Hematopoietic multipotent progenitor cell treated with erythropoietin and hydrocortisone succinate and interleukin-3 and kit ligand, for 15 days (in vitro differentiated cells): ENCODE measurements around the gene C18orf32.
A peak's percentile ranks its signal among the peaks of the same experiment; 100 is the strongest.
"Not testable (repeated sequence)": the region's sequence is repeated elsewhere in the genome, so short reads cannot be mapped to it uniquely, and the experiment has no call there.

Experiments
- DNase-seq: peaks from one replicate; pipeline ENCODE4 v3.0.0-alpha.2; 2015; ENCODE audit warnings: low spot score

C18orf32 gene

DNA sequence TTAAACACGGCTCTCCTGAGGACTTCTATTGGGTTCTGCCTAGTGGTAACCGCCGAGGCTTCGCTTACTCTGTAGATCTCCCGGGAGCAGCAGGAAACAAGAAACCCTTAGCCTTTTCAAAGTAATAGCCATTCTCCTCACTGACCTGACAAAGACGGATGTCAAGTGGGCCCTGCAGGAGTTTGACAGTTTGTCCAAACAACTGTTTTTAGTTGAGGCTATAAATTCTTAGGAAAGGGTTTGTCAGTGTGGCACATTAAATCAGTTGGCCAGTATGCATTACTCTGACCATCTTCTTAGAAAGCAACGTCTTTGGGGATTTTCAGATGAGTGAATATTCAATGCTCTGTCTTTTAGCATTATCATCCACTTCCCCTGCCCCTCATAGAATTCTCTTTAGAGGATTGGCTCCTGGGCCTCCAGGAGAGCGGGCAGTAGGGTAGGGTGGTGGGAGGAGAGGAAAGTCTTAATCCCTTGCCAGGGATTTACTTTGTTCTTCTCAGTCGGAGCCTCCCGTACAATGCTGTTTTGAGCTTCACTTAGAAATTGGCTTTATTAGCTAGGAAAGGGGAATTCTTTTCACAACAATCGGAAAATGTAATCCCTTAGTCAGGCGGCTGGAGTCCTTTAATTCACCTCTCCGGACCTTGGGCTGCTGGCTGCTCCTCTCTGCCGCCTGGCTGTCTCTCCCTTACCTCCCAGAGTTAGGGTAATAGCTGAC, 13.3 kb upstream of the C18orf32 start:
- no peak for DNase-seq

DNA sequence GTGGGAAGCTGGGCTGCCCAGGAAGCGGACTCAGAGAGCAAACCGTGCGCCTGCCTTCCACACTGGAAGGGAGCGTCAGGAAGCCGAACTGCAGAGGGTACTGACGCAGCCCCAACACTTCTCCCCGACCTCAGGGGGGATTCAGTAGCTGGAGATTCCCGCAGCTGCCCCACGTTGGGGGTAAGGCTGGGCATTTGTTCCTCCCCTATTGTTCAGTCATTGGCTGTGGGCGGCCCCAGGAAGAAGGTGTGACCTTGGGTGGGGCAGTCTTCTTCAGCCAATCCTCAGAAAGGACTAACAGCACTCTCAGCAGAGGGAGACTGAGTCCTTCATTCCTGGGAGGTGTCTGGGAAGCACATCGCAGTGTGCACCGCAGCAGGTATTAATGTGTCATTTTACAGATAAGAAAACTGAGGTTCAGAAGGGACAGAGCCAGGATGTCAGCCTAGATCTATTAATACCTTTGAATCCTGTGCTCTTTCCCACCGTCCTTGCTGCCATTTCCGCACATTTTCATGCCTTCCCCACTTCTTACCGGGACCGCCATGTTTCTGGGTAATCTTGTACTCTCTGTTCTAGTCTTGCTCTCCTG, 12.1 kb upstream of the C18orf32 start:
- no peak for DNase-seq

DNA sequence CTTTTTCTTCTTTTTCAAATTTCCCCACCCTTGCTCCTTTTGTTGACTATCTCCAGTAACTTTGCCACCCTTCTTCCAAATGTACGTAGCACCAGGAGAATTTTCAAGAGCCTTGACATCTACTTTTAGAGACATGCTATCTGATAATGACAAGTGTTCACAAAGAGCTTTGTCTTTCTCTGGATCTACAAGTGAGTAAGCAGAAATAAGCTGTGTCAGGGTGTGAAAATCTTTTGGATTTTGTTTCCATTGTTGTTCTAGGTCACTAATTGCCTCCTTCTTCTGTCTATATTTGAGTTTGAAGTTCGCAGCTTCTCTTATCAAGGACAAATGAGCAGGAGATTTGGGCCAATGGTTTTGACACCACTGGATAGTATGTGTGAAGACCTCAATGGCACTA, 8.4 kb upstream of the C18orf32 start:
- no peak for DNase-seq

DNA sequence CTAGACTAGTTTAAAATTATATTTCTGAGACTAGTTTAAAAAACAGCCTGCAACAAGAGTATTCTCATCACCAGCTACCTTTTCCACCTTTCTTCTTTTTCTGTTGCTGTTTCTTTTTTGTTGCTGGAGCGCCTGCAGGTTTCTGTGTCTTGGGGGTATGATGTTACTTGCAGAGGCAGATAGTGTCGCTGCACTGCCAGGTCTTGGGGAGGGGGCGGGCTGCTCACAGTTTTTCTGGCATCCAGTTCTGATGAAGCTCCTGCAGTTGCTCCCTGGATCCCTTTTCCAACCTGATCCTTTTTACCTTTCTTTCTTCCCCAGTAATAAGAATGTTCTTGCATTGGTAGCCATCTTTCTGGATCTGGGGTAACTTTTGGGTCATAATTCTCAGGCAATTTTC, 8.0 kb upstream of the C18orf32 start:
- DNase-seq = no peak

DNA sequence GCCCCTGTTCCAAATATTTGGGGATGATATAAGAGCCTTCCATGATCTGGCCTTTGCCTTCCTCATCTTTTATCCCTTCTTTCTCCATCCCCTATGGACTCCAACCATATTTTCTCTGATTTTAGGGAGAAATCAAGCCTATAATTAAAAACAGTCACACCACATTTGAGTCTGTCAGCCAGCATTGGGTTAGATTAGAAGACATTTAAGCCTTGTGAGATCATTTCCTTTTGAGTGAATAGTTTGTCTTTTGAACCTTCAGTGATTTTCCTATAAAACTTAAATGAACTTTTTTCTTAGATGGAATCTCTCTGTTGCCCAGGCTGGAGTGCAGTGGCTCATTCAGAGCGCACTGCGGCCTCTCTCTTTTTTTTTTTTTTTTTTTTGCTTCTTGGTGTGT, 7.6 kb upstream of the C18orf32 start:
- no peak for DNase-seq

DNA sequence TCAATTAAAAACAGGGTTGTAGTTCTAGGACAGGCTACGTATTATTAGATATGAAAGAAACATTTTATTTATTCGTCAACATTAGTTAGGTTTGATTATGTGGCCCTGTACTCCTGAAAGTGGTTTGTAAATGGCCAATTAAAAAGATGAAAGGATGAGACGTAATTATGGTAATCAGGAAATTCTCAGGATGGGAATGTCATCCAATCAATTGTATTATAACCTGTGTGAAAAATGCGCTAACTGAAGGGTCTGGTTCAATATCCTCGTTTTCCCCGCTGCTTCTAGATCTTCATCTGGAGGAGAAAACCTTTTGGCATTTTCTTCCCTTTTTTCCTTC, 5.6 kb upstream of the C18orf32 start:
- no peak for DNase-seq

DNA sequence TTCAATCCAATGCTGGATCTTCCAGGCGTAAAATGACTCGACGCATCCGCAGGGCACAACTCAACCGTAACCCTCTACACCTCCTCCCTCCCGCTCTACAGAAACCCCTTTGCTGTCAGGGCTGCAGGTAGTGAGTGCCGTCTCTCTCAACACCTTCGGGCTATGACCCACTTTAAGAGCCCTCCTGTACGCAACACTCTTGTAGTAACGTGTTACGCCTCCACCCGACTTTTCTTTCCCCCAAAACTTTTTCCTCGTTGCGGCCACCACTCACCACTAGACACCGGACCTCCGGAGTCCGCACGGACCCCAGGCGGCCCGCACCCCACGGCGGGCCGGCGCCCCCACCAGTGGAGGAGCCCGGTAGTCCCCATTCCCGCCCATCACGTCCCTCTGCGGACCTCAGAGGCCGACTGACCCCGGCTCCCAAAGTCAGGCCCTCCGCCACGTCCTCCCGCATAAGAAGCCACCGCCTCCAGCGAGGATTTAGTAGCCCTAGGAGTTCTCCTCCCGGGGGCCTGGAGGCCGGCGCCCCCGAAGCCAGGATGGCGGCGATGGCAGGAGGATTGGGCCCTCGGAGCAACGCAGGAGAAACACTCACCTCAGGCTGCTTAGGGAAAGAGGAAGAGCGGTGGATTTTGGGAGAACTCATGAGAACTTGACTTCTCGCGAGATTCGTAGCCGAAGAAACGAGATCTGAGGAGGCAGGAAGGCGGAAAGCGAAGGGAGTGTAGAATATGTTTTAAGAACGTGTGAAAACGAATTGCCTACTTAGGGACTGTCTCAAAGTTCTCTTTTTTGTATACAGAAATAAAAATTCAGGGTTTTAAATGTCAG, 5.0 kb upstream of the C18orf32 start, which contains the start of gene RPL17:
Gene RPL17 (minus strand): TSS at position 609 of the 837 bp plus-strand sequence.
- DNase-seq = peak; percentile 97

DNA sequence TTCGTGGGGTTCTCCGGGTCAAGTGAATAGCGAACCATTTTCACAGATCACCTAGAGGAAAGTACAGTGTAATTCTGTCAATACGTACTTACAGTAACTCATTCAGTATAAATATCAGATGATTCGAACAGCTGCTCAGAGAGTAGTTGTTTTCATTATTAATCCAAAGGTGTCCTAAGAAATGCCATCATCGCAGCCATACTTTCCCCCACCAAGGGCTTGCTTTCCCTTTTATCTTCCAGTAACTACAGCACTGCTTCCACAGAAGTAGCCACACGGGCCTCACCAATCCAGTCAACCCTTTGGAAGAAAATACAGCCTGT, 4.5 kb upstream of the C18orf32 start:
- DNase-seq = no peak

DNA sequence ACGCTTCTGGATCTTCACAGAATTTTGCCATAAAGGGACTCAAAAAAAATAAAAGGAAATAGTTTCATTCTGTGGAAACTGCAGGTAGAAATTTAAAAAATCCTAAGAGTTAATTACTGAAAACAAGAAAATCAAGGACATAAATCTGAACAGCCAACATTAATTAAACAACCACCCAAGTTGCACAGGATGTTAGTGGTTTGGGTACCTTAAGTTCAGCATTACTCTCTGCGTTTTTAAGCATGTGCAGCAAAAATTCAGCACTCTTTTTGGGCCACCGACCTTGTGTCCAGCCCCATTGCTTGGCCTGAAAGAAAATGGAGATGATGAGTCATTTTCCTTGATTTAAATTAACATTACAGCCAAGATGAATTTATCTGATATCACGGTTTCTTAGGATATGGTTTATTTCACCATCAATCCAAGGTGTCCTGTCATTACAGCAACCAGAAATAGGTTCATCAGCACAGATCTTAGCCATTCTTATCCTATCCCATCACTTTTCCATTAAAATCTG, 3.3 kb upstream of the C18orf32 start:
- DNase-seq = no peak

DNA sequence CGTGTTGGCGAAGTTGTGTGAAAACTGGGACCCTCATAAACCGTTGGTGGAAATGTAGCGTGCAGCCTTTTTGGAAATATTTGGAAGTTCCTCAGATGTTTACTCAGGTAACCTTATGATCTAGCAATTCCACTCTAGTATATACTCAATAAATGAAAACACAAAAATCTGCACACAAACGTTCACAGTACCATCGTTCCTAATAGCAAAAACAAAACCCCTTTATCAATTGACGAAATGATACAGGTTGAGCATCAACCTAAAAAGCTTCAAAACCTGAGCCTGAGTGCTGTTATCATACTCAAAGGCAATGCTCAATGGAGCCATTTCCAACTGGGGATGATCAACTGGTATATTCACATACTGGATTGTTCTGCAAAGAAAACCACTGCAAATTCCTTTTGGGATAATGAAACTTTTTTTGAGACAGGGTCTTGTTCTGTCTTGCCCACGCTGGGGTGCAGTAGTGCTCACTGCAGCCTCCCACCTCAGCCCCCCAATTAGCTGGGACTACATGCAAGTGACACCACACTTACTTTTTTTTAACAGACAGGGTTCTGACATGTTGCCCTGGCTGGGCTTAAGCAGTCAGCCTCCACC, 777 bp upstream of the C18orf32 start:
- DNase-seq = no peak

DNA sequence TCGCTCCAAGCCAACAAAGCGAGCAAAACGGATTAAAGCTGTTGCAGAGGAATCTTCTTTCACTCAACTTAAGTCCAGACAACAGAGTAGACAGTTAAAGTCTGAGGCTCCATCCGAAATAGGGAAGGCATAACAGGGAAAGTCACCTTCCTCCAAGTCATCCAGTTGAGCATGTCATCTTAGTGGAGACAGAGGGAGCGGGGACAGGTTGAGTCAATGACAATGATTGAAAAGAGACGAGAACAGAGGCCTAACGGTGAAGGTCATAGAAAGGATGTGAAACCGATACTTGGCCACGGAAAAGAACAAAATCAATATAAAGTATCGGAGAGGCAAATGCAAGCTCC, 455 bp downstream of the C18orf32 start:
- DNase-seq = no peak

DNA sequence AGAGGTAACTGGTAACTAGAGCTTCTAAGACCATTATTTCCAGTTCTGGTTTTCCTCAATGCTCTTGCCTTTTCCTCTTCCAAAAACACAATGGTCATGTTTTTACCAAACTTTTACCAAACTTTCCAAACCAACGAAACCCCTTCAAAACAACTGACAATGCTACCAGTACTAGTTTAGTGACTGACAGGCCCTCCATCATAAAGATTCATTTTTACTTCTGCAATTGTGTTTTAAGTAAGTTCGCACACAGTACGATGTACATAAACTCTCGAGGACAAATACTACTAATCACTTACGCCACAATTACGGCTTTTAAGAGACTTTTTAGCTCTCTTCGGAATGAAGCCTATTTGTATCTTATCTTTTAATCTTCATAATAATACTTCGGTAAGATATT, 900 bp downstream of the C18orf32 start:
- no peak for DNase-seq

DNA sequence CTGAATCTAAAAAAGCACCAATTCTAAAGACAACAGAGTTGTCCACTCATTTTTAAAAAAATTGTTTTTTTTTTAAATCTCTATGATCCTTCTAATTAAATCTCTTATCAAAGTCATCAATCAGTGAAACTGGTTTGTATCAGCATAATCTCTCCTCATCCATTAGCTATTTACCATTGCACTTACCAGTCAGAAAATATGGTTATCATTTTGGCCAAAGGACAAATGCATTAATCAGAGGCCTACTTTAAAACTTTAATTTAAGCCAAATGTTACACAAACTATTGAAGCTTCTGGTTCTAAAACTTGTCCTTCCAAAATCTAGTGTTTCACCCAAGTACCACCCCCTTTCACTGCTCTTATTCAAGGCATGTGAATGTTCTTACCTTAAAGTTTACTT, 3.8 kb downstream of the C18orf32 start:
- DNase-seq = no peak

DNA sequence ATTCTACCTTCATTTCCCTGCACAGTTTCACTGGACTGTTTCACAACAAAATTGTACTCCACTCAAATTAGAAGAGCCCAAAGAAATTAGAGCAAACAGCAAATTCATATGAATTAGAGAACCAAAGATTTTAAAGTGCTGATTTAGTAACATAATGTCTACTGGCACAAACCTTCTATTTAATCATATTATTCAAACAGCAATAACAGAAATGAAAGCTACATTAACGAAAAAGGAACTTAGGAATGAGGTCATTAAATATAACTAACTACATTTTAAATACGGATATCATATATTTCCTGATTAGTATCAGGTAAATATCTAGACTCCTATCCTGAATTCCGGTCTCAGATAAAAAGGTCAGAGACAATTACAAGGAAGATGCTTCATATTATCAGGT, 5.1 kb downstream of the C18orf32 start:
- DNase-seq = no peak

DNA sequence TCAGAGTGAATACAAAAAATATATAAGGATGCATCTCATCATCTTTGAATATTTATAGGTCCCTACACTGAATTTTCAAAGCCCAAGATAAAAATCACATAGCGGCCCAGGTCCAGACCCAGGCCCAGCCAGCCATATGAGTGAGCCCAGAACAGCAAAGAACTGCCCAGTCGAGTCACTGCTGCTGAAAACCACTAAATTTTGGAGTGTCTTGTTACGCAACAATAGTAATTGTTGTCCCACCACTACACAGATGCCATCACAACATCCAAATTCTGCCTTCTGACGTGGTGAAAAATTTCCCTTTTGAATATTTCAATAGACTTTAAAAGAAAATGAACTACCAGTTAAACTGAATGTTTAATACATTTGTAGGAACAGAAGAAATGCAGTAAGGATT, 5.7 kb downstream of the C18orf32 start:
- no peak for DNase-seq

DNA sequence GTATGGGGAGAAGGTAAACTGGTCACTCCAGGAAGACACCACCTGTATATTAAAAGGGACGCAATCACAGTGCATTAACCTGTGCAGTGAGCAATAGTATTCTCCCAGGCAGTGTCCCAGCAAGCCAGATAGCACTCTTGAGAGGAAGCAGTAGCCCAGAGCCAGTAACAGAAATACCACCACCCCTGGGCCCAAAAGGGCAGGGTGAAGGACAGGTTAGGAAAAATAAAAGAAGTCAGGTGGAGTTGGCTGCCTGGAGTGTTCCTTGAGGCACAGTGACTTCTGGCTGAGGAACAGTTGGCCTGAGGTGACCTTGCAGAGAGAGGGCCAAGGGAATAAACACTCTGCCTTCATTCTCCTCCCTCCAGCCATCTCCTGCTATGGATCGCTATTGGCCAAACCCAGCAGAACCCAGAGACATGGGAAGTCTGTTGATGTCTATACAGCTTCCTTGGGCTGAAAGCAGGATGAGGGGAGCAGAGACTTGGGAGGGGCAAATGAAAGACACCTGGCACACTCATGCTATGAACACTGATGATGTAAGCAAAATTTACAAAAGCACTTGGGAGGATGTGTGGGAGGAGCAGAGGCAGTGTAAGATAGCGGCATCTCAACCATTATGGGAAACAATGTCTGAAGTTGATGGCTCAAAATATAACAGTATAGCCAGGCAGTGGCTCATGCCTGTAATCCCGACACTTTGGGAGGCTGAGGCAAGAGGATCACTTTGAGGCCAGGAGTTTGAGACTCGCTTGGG, 7.5 kb downstream of the C18orf32 start:
- DNase-seq = no peak

DNA sequence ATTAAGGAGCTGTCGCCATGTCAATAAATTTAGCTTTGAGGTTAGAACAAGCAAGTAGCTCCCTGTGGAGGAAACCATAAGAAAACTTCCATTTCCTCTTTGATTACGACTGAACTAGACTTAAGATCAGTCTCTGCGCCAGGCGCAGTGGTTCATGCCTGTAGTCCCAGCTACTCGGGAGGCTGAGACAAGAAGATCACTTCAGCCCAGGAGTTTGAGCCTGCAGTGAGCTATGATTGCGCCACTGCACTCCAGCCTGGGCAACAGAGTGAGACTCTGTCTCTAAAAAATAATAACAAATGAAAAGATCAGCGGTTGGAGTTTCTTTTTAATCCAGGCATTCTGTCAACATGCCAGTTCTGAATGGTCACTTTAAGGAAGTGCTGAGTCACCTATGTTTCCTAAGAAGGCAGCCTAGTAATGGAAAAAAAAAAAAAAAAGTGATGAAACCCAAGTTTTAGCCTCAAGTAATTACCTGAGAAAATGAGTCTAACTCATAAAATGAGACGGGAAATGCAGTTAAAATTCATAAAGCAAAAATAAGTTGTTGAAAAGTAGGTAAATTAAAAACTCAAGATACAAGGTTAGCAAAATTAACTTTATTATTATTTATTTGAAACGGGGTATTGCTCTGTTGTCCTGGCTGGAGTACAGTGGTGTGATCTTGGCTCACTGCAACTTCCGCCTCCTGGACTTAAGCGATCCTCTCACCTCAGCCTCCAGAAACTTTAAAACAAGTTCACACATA, 10.2 kb downstream of the C18orf32 start:
- DNase-seq = no peak

DNA sequence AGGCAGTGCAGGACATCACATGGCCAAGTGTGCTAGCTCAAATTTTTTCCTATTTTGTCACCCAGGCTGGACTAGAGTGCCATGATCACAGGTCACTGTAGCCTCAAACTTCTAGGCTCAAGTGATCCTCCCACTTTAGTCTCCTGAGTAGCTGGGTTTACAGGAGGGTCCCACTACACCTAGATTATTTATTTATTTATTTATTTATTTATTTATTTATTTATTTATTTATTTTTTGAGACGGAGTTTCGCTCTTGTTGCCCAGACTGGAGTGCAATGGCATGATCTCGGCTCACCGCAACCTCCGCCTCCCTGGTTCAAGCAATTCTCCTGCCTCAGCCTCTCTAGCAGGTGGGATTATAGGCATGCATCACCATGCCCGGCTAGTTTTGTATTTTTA, 12.1 kb downstream of the C18orf32 start:
- DNase-seq = not testable (repeated sequence)

DNA sequence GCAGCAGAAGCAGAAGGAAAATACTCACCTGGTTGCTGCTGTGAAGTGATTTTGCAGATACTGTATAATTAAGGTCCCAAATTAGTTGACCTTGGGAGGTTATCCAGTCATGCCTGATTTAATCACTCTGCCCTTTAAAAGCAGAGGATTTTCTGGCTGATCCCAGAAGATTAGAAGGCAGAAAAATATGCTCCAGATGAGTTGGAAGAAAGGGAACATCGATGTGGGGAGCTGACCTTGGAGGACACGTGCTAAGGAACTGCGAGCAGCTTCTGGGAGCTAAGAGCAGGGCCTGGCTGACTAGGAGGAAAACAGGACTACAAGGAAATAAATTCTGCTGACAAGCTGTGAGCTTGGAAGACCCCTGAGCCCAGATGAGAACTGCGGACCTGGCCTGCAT, 13.3 kb downstream of the C18orf32 start:
- DNase-seq = no peak

DNA sequence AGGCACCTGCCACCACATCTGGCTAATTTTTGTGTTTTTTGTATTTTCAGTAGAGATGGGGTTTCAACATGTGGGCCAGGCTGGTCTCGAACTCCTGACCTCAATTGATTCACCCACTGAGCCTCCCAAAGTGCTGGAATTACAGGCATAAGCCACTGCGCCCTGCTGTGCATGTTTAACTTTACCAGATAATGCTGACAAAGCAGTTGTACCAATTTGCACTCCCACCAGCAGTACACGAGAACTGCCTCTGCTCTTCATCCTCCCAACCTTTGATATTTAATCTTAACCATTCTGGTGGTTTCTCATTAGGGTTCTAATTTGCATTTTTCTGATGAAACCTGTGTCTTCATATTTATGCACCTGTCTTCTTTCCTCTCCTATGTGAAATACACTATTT, 14.6 kb downstream of the C18orf32 start:
- DNase-seq = no peak

DNA sequence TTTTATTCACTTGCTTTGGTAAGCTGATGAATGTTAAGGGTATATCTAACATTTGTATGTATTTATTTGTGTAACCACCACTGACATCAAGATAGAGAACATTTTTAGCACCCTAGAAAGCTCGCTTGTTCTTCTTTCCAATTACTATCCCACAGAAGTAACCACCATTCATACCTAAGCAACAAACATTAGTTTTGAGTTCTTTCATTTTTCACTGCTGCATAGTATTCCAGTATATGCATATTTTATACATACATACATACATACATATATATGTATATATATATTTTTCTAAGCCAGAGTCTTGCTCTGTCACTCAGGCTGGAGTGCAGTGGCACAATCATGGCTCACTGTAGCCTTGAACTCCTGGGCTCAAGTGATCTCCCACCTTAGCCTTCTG, 15.5 kb downstream of the C18orf32 start:
- DNase-seq = no peak
